ENCODE results near the gene PCNT. TPM values are rescaled to one million over a fixed set of nuclear protein-coding genes. Genes with fewer than 3 reads are reported as not detected.
A peak's percentile ranks its signal among the peaks of the same experiment; 100 is the strongest.

PCNT gene
- total RNA-seq, 1 experiment from 2014 or later = 41.0 TPM

DNA sequence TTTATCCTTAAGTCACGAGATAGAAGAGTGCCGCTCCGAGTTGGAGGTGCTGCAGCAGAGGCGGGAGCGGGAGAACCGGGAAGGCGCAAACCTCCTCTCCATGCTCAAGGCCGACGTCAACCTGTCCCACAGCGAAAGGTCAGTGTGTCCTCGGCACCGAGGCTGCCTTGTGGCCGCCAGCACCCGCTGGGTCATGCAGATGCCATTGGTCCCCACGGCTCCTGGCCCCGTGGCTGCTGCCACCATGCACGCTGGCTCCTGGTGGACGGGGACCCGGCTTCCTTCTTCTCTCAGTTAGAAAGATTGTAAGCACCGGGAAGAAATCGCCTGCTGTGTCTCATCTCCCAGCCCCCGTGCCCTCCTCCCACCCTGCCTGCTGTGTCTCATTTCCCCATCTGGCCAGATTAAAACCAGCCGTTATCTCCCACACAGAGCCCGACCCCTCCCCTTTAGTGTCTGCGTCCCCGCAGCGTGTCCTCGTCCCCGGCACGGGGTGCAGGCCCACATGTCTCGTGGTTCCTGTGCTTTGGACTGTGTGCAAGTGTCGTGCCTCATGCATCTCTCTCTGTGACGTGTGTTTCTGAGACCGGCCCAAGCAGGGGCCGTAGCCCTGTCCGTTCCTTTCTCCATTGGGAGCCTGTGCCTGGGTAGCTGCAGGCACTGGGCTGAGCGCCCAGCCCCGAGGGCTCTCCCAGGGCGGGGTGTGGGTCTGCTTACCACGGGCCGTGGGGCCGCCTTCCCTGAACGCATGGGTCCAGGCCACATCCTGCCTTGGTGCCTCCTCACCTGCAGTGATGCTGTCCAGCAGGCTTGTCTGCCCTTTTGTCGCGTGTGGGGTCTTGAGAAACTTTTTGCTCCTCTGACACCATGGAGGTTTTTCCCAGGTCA is 62.1 kb downstream of the PCNT start:
- Mint-ChIP-seq H3K4me3 (no peak overlapping the region), H3K9me3 (peaks cover 28% of the 10 kb centered on the region), H3K36me3 (peaks cover 63% of the 10 kb centered on the region), H3K27me3 (ENCODE audit: low read depth) (no peaks in the 10 kb centered on the region), H3K27ac (peak overlapping the region; percentile 91), H3K4me1 (peaks cover 11% of the 10 kb centered on the region)
- DNase-seq (ENCODE audit: low spot score) = no peak
- CTCF ChIA-PET = no interaction called here
- POLR2A ChIA-PET = no interaction called here
- ATAC-seq = no peak
- TF ChIP-seq TP53 (CRISPR knock-in tag; IDR thresholded peaks at IDR 0.05) (no peak), NFE2L1 (CRISPR knock-in tag; IDR thresholded peaks at IDR 0.05) (no peak), OVOL2 (CRISPR knock-in tag; IDR thresholded peaks at IDR 0.05; ENCODE audit: borderline replicate concordance) (no peak), ETV6 (CRISPR knock-in tag; IDR thresholded peaks at IDR 0.05) (no peak), SOX15 (CRISPR knock-in tag; IDR thresholded peaks at IDR 0.05) (no peak), PRRX2 (CRISPR knock-in tag; IDR thresholded peaks at IDR 0.05) (no peak), MXD4 (CRISPR knock-in tag; IDR thresholded peaks at IDR 0.05; ENCODE audit: borderline replicate concordance) (no peak), ZBTB43 (CRISPR knock-in tag; IDR thresholded peaks at IDR 0.05) (no peak)

- Mint-ChIP-seq H3K9me3 (peaks cover 27% of the 10 kb centered on the region), H3K27me3 (ENCODE audit: low read depth) (no peaks in the 10 kb centered on the region), H3K36me3 (peaks cover 61% of the 10 kb centered on the region), H3K4me1 (peaks cover 5% of the 10 kb centered on the region), H3K4me3 (no peak overlapping the region), H3K27ac (no peak overlapping the region; the same call in 1 of the 2 replicates)
- ATAC-seq = no peak
- TF ChIP-seq CREB1 (CRISPR knock-in tag; IDR thresholded peaks at IDR 0.05) (no peak), ZNF232 (CRISPR knock-in tag; IDR thresholded peaks at IDR 0.05) (no peak), EMX1 (CRISPR knock-in tag; IDR thresholded peaks at IDR 0.05) (no peak), NR3C1 (CRISPR knock-in tag; conservative IDR thresholded peaks at IDR 0.05; ENCODE audit: low read depth) (no peak), ZNF423 (CRISPR knock-in tag; IDR thresholded peaks at IDR 0.05) (no peak), ZNF396 (CRISPR knock-in tag; IDR thresholded peaks at IDR 0.05; ENCODE audit: borderline replicate concordance) (no peak), CBFB (CRISPR knock-in tag; IDR thresholded peaks at IDR 0.05; ENCODE audit: low read depth) (no peak), ZNF219 (CRISPR knock-in tag; IDR thresholded peaks at IDR 0.05; ENCODE audit: borderline replicate concordance) (no peak), GABPB1 (CRISPR knock-in tag; IDR thresholded peaks at IDR 0.05) (no peak), RELA (CRISPR knock-in tag; IDR thresholded peaks at IDR 0.05; ENCODE audit: borderline replicate concordance) (no peak), ARID4B (CRISPR knock-in tag; IDR thresholded peaks at IDR 0.05; ENCODE audit: borderline replicate concordance) (no peak), ELF4 (CRISPR knock-in tag; IDR thresholded peaks at IDR 0.05; ENCODE audit: low read depth) (no peak)
- TF ChIP-seq, protein P1, sequence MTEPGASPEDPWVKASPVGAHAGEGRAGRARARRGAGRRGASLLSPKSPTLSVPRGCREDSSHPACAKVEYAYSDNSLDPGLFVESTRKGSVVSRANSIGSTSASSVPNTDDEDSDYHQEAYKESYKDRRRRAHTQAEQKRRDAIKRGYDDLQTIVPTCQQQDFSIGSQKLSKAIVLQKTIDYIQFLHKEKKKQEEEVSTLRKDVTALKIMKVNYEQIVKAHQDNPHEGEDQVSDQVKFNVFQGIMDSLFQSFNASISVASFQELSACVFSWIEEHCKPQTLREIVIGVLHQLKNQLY (CRISPR knock-in tag; IDR thresholded peaks at IDR 0.05) = no peak
- TF ChIP-seq, protein P2, sequence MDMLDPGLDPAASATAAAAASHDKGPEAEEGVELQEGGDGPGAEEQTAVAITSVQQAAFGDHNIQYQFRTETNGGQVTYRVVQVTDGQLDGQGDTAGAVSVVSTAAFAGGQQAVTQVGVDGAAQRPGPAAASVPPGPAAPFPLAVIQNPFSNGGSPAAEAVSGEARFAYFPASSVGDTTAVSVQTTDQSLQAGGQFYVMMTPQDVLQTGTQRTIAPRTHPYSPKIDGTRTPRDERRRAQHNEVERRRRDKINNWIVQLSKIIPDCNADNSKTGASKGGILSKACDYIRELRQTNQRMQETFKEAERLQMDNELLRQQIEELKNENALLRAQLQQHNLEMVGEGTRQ (CRISPR knock-in tag; IDR thresholded peaks at IDR 0.05) = no peak
- TF ChIP-seq, protein P3, sequence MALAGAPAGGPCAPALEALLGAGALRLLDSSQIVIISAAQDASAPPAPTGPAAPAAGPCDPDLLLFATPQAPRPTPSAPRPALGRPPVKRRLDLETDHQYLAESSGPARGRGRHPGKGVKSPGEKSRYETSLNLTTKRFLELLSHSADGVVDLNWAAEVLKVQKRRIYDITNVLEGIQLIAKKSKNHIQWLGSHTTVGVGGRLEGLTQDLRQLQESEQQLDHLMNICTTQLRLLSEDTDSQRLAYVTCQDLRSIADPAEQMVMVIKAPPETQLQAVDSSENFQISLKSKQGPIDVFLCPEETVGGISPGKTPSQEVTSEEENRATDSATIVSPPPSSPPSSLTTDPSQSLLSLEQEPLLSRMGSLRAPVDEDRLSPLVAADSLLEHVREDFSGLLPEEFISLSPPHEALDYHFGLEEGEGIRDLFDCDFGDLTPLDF (CRISPR knock-in tag; IDR thresholded peaks at IDR 0.05) = no peak
- TF ChIP-seq, protein P4, sequence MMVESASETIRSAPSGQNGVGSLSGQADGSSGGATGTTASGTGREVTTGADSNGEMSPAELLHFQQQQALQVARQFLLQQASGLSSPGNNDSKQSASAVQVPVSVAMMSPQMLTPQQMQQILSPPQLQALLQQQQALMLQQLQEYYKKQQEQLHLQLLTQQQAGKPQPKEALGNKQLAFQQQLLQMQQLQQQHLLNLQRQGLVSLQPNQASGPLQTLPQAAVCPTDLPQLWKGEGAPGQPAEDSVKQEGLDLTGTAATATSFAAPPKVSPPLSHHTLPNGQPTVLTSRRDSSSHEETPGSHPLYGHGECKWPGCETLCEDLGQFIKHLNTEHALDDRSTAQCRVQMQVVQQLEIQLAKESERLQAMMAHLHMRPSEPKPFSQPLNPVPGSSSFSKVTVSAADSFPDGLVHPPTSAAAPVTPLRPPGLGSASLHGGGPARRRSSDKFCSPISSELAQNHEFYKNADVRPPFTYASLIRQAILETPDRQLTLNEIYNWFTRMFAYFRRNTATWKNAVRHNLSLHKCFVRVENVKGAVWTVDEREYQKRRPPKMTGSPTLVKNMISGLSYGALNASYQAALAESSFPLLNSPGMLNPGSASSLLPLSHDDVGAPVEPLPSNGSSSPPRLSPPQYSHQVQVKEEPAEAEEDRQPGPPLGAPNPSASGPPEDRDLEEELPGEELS (CRISPR knock-in tag; IDR thresholded peaks at IDR 0.05) = no peak
- no peak for DNase-seq (ENCODE audit: low spot score)
- ChIA-PET POLR2A (no interaction called here), CTCF (no interaction called here)
Observed at GRCh38 chr21:46386734-46387088, 62.8 kb downstream of the PCNT start.
